Measurements from ENCODE around the gene GLYATL1.

Gene GLYATL1

GRCh38 chr11:58939277-58939676 lies at the start of gene GLYATL1:
TSS of gene GLYATL1 (plus strand) at chr11:58939488. CDS start at chr11:58947088, 7,600 bp downstream.
- DNase-seq (ENCODE audit: low spot score) = no peak

GRCh38 chr11:58893899-58894298 lies 45.4 kb upstream of the GLYATL1 start:
- DNase-seq (ENCODE audit: low spot score) = no peak

GRCh38 chr11:58898106-58898505 lies 41.2 kb upstream of the GLYATL1 start:
- DNase-seq (ENCODE audit: low spot score) = no peak

- peak; percentile 85 for DNase-seq (ENCODE audit: low spot score)
These were observed 38.5 kb upstream of the GLYATL1 start for GRCh38 chr11:58900479-58901420.

- DNase-seq (ENCODE audit: low spot score) = no peak
These were observed 36.4 kb upstream of the GLYATL1 start for GRCh38 chr11:58902881-58903280.

- peak; percentile 75 for DNase-seq (ENCODE audit: low spot score)
These were observed 34.1 kb upstream of the GLYATL1 start for GRCh38 chr11:58905011-58905720.

GRCh38 chr11:58905721-58906547 lies 33.4 kb upstream of the GLYATL1 start:
- DNase-seq (ENCODE audit: low spot score) = peak; percentile 87

GRCh38 chr11:58907780-58908179 lies 31.5 kb upstream of the GLYATL1 start:
- no peak for DNase-seq (ENCODE audit: low spot score)

- no peak for DNase-seq (ENCODE audit: low spot score)
These were observed 27.2 kb upstream of the GLYATL1 start for GRCh38 chr11:58912124-58912523.

GRCh38 chr11:58913685-58914084 lies 25.6 kb upstream of the GLYATL1 start:
- DNase-seq (ENCODE audit: low spot score) = no peak

- no peak for DNase-seq (ENCODE audit: low spot score)
These were observed 24.3 kb upstream of the GLYATL1 start for GRCh38 chr11:58914821-58915543.

GRCh38 chr11:58916637-58917036 lies 22.7 kb upstream of the GLYATL1 start:
- DNase-seq (ENCODE audit: low spot score) = no peak

- no peak for DNase-seq (ENCODE audit: low spot score)
These were observed 22.0 kb upstream of the GLYATL1 start for GRCh38 chr11:58917159-58917783.

- no peak for DNase-seq (ENCODE audit: low spot score)
These were observed 19.7 kb upstream of the GLYATL1 start for GRCh38 chr11:58919561-58919960.

- no peak for DNase-seq (ENCODE audit: low spot score)
These were observed 19.3 kb upstream of the GLYATL1 start for GRCh38 chr11:58919980-58920379.

- no peak for DNase-seq (ENCODE audit: low spot score)
These were observed 17.4 kb upstream of the GLYATL1 start for GRCh38 chr11:58921778-58922390.

- no peak for DNase-seq (ENCODE audit: low spot score)
These were observed 16.8 kb upstream of the GLYATL1 start for GRCh38 chr11:58922479-58922878.

GRCh38 chr11:58923300-58923788 lies 15.9 kb upstream of the GLYATL1 start:
- DNase-seq (ENCODE audit: low spot score) = no peak

- no peak for DNase-seq (ENCODE audit: low spot score)
These were observed 15.1 kb upstream of the GLYATL1 start for GRCh38 chr11:58924230-58924629.

GRCh38 chr11:58926251-58926650 lies 13.0 kb upstream of the GLYATL1 start:
- DNase-seq (ENCODE audit: low spot score) = no peak
